ENCODE results near the gene WBP4.
"Not testable (repeated sequence)": the region's sequence is repeated elsewhere in the genome, so short reads cannot be mapped to it uniquely, and the experiment has no call there.

WBP4 gene

DNA sequence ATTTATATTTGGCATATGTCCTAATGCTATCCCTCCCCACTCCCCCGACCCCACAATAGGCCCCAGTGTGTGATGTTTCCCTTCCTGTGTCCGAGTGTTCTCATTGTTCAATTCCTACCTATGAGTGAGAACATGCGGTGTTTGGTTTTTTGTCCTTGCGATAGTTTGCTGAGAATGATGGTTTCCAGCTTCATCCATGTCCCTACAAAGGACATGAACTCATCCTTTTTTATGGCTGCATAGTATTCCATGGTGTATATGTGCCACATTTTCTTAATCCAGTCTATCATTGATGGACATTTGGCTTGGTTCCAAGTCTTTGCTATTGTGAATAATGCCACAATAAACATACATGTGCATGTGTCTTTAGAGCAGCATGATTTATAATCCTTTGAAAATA, 18.9 kb upstream of the WBP4 start:
- DNase-seq = not testable (repeated sequence)

DNA sequence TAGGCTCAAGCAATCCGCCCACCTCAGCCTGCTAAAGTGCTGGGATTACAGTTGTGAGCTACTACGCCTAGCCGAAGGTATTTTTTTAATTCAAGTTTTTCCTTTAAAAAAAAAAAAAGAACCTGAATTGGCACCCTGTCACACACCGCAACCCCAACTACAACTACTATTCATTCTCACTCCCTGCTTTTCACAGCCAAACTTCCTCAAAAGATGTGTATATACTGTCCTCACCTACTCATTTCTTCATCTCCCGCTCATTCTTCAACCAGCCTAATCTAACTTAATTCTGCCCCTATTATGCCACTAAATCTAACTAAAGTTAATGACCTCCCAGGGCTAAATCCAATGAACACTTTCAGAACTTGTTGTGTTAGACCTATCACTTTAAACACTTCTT, 12.7 kb upstream of the WBP4 start:
- no peak for DNase-seq

DNA sequence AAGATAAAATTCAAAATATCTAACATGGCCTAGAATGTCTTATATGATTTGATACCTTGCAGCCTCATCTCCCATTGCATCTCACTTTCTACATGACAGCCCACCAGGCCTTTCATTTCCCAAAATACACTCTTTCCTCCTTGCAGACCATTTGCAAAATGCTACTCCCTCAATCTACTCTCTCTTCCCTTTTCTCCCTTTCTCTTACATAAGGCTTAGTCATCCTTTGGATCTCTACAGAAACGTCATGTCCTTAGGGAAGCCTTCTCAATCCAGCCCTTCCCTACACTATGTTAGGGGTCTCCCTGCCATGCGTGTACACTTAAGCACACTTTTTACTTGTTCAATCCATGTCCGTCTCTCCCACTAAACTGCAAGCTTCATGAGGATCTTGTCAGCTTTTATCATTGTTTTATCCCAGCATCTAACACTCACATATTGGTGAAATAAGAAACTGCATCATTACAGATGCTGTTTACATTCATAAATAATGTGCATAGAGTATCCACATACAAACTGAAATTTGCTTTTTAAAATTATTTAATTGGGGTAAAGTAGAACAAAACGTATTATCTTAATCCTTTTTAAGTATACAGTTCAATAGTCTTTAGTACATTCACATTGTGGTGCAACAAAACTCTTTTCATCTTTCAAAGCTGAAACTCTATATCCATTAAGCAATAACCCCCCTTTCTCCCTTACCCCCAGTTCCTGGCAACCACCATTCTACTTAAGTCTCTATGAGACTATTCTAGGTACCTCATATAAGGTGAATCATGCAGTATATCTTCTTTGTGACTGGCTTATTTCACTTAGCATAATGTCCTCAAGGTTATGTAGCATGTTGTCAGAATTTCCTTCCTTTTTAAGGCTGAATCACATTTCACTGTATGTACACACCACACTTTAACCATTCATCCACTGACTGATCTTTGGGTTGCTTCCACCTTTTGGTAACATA, 11.5 kb upstream of the WBP4 start:
- DNase-seq = no peak

- no peak for DNase-seq
These were observed 8.9 kb upstream of the WBP4 start for GRCh38 chr13:41052441-41052840.

DNA sequence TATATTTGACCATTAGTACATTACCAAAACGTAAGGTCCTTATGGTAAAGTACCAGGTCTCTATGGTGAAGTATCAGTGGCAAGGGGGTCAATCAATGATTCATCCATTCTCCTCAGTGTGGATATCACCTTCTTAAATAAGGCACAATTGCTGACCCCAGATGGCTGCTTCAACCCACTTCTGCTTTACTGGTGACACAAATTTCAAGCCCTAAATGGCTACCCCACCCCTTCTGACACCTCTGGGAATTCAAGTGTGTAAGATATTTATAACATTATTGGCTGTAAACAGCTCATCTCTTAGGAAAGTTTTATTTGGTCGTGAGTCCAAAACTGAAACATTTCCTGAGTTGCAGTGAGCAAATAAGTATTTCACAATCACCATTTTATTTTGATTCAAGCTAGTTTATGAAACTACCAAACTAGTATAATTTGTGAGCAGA, 7.9 kb upstream of the WBP4 start:
- no peak for DNase-seq

DNA sequence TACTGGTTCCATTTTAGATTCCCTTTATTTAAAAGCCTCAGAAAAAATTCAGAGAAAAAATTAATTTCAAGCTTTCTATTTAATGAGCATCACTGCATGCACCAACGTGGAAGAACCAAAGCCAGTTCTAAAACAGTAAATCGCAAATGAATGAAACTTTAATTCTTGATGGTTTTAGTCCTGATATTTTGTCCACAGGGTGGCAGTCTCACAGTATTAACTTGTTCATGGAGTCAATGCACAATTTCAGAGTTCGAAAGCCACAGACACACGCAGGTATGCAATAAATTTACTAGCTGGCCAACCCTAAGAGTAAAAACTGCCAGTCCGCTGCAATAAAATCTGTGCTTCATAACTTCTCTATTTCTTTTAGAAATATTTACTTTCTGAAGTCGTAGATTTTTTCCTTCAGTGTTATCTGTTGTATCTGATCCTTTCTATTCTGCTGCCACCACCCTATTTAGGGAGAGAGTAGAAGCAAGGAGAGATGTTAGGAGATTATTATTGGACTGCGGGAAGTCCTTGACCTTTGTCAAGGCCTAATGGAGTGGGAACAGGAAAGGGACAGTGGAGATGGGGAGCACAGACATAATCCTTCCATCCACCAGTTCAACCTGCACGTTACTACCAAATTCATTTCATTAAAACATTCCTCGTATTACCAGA, 7.0 kb upstream of the WBP4 start:
- DNase-seq = peak in 2 of 56 donors; percentile 3

GRCh38 chr13:41054919-41055619, 6.2 kb upstream of the WBP4 start:
- no peak for DNase-seq

DNA sequence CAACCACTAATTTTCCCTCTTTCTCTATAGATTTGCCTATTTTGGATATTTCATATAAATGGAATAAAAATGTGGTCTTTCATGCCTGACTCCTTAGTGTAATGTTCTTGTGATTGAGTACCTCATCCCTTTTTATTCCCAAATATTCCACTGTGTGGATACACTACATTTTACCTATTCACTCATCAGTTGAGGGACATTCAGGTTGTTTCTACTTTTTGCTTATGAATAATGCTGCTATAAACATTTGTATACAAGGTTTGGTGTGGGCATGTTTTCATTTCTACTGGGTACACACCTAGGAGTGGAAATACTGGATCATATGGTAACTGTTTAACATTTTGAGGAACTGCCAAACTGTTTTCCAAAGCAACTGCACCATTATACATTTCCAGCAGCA, 5.1 kb upstream of the WBP4 start:
- no peak for DNase-seq

GRCh38 chr13:41056826-41057711, 4.2 kb upstream of the WBP4 start:
- no peak for DNase-seq

GRCh38 chr13:41058295-41059070, 2.8 kb upstream of the WBP4 start:
- no peak for DNase-seq

DNA sequence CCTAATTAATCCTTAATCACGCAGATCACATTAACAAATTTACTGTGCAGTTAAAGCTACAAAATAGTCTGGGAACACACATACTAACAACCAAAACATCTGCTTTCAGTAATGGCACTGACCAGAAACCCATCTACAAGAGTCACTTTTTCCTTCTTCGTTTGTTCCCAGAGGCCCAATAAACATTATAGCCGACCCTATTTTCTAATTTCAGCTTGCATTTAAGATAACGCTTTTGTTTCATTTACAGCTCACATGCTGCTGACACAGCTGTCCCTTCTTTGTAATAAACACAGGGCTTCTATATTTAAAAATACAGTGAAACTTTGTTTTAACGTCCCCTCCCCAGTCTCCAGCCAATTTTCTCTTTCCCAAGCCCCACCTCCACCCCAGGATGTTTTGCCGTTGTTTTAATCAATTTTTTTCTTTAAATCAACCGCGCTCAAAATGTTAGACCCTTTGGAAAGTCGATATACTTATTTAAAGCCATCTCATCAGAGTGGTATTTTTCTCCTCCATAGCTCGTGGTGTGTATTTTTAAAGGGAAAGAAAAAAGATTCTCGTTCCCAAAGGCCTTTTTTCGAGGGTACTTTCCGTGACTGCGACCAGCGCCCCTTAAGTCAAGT, 1.7 kb upstream of the WBP4 start:
- DNase-seq = peak in 2 of 56 donors; percentile 29 to 41

DNA sequence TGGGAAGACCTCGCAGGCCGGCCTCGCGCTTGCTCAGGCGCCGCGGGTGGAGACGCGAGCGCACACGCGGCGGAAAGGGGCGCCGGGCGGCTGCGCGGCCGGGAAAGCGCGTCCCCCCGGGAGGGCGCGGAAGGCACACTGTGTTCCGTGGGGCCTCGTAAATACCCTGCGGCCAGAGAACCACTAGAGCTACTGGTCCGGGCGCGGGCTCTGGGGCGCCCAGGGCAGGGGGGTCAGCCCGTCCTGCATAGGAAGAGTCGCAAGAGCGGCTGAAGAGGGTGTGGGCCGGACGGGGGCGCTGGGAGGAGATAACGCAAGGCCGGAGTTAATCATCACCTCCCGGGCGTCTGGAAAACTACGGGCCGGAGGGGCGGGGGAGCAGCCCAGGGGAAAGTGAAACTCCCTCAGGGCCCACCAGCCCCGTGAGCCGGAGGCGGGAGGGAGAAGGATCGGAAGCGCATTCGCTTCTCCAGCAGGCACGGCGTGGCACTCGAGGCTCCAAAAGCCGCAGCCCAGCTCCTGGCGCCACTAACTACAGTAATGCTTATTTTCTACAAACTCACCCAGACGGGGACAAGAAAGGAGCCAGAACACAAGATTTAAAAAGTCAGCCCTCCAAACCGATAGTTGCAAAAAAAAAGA, 1.1 kb upstream of the WBP4 start:
- peak in 55 of 56 donors; percentile 33 to 93 (median 81) for DNase-seq

- peak in 55 of 56 donors; percentile 57 to 94 (median 85) for DNase-seq
These were observed 610 bp upstream of the WBP4 start for GRCh38 chr13:41060724-41061074.

- DNase-seq = peak in 3 of 56 donors; percentile 47 to 67 (median 64)
These were observed 867 bp downstream of the WBP4 start for GRCh38 chr13:41061914-41062837.

DNA sequence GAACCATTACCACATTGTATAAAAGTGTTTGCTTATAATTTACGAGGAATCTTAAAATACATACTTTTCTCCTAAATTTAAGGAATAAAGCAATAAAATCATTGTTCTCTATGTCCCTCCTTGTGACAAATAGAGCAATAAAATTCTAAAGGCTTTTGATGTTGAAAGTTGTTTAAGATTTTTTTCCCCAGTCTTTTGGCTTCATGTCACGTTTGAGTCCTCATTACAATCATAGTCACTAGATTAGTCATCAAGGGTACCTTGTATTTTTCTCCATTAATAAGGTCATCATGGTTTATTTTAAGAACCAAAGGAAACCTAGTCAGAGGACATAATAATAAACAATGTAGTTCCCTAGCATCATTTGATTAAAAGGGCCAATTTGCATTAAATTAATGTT, 3.2 kb downstream of the WBP4 start:
- no peak for DNase-seq

DNA sequence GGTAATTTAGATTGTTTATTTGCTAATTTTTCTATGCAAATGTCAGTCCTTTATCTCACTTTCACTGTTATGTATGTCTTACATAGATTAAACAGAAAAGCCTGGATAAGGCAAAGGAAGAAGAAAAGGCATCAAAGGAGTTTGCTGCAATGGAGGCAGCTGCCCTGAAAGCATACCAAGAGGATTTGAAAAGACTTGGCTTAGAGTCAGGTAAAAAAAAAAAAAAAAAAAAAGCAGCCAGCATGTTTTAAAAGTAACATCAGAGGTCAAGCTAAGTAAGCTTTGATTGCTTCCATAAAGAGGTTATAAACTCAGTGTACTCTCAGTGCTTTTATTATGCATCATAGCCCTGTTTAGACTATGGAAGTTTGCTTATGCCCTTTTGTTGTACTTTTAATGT, 3.8 kb downstream of the WBP4 start:
- DNase-seq = no peak

- DNase-seq = no peak
These were observed 13.2 kb downstream of the WBP4 start for GRCh38 chr13:41074523-41074922.

DNA sequence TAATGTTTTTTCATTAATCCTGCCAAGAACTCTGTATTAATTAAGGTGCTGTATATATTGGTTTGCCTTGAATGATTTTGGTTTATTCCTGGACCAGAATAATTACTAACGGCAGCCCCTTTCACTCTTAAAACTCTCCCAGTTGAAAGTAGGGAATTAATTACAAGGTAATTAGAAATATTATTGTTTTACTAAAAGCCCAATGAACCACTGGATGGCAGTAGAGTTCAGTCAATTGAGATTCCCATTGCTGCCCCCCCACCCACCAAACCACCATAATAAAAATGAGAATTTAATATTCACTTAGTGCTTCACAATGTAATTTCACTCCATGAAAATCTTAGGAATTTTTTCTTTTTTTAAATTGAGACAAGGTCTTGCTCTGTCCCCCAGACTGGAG, 13.7 kb downstream of the WBP4 start:
- DNase-seq = peak in 5 of 56 donors; percentile 1 to 22 (median 3)

All from nucleus accumbens (tissue), 56 donors.